Measurements from ENCODE around the gene LGALS3.
"Not testable (repeated sequence)": the region's sequence is repeated elsewhere in the genome, so short reads cannot be mapped to it uniquely, and the experiment has no call there.

Gene LGALS3

DNA sequence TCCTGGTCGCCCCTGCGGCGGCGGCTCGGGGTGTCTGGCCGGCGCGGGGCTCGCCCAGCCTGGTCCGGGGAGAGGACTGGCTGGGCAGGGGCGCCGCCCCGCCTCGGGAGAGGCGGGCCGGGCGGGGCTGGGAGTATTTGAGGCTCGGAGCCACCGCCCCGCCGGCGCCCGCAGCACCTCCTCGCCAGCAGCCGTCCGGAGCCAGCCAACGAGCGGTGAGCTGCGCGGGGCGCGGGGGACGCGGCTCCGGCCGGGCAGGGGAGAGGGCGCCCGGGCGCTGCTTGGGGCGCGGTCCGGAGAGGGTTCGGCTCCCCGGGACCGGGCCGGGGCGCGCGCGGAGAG lies at the start of gene LGALS3:
Gene LGALS3 (plus strand): TSS at position 167 of the 342 bp plus-strand sequence. CDS start 8,122 bp downstream, outside the sequence.
- DNase-seq: no peak

DNA sequence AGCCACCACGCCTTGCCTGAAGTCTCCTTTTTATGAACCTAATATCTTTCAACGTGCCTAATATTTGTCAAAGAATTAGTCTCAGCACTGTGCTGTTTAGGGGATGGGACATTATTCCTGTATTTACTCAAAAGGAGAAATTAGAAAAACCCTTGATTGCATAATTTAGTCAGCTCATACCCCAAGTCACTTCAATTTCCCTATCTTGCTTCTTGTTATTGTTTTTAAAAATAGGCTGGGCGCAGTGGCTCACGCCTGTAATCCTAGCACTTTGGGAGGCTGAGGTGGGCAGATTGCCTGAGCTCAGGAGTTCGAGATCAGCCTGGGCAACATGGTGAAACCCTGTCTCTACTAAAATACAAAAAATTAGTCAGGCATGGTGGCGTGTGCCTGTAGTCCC lies 49.1 kb upstream of the LGALS3 start:
- not testable (repeated sequence) for DNase-seq

DNA sequence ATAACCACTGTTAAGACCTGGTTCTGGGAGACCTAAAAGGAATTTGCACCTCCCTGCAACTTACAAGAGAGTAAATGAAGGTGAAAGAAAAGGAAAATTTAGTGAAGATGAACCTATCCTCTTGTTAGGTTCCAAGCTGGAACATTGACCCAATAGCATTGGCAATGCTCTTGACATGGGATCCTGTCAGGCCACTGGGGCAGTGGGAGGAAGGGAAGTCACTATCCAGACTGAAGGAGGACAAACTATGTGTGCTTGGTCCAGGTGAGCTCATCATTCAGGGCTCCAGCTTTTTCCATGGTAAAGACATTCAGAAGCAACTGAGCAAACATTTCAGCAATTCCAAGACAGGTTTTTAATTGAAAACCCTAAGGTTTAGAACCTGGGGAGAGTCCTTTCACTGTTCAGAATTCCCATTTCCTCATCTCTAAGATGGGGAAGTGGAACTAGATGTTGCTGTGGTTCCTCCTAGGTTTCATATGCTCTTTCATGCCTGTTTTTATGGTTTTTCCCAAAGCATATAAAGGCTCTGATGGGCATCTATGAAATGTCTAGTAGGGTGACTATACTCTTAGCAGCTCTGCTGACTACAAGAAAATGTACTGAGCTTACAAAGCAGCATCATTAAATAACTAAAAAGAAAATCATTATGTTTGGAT lies 44.5 kb upstream of the LGALS3 start:
- no peak for DNase-seq

DNA sequence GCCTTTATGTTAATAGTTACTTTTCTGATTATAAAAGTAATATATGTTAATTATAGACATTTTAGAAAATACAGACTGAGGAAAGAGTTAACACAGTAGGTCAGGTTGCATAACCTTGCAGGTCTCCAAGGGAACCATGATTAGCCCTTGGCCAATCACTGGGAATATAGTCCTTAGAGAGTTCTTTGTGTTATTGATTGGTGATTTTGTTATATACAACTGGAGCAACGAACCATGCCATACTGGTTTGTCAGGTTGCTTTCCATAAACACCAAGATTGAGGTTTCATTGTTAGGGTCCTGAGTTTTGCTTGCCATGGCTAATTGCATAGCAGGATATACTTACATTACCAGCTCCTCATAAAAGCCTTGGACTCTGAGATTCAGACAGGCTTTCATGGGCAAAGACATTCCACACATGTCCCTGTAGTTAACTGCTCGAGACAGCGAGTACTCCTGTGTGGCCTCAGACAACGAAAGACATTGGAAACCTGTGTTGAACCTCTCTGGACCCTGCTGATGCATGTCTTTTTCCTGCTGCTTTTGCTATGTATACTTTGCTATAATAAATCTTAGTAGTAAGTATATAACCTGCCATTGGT lies 43.9 kb upstream of the LGALS3 start:
- no peak for DNase-seq

GRCh38 chr14:55086938-55087337 lies 42.1 kb upstream of the LGALS3 start:
- no peak for DNase-seq

DNA sequence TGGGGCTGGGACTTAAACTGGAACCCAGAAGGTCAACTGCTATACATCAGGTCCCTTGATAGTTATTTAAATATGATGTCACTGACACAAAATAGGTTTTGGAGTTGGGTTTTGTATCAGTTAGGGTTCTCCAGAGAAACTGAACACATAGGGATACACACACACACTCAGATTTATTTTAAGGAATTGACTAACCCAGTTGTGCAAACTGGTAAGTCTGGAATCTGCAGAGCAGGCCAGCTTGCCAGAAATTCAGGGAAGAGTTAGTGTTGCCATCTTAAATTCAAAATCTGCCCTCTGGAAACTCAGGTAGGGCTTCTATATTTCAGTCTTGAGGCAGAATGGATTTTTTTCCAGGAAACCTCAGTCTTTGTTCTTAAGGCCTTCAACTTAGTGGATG lies 40.7 kb upstream of the LGALS3 start:
- no peak for DNase-seq

DNA sequence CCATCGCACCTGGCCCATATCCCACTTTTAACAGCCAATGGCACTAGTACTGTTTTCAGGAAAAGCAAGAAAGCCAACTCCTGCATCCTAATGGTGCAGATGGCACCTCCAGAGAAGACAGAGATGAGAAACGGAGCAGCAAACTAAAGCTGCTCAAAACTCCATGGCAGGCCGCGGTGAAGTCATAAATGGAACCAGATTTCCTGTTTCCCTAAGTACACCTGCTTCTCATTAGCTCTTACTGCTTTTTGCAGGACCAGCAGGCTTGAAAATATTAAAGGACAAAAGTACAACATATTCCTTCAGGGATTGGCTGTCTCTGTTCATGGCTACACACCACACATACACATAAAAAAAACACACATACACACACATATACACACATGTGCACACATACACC lies 36.7 kb upstream of the LGALS3 start:
- no peak for DNase-seq

- DNase-seq: no peak
These were observed 34.5 kb upstream of the LGALS3 start for GRCh38 chr14:55094292-55095157.

DNA sequence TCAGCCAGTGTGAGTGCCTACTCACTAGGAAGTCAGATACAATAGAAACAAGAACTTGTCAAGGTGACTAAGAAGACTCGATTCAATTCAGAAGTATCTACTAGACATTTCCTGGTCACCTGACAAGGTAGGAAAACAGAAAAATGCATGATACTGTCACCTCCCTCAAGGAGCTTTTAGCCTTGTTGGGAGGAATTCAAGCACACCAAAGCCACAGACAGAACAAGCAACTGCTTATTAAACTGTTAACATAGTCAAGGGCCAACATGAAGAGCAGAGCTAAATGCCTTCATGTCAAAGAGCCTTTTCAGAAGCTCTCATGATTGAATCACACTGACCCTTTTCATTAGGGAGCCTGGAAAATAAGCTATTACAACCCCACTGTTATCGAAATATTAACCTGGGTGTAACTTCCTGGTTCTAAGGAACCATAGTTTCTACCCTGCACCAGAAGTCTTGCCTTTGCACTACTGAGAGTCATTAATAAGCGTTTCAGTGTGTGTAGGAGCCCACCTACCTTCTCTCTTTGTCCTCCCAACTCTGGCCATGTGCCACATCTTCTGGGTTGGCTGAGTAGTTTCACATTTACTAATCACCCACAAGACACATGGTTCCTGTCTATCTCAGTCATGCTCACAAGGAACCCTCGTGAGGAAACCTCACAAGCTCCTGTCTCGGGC lies 31.0 kb upstream of the LGALS3 start:
- no peak for DNase-seq

GRCh38 chr14:55098561-55098898 lies 30.5 kb upstream of the LGALS3 start:
- DNase-seq: no peak

DNA sequence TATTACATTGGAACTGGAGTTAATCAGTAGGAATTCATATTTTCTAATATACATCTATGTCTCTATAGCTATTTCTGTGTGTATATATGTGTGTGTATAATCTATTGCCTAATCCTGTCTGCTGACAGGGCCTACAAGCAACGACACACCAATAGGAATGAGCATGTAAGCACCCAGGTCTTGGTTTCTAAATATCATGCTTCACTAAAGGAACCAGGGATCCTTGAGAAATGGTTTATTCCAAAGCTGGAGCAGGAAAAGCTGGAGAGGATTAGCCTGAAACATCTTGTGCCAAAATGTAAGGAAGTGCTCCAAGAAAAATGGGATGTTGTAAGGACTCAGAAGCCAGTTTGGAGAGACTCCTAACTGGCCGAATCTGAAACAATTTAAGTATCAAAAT lies 29.3 kb upstream of the LGALS3 start:
- DNase-seq: no peak

DNA sequence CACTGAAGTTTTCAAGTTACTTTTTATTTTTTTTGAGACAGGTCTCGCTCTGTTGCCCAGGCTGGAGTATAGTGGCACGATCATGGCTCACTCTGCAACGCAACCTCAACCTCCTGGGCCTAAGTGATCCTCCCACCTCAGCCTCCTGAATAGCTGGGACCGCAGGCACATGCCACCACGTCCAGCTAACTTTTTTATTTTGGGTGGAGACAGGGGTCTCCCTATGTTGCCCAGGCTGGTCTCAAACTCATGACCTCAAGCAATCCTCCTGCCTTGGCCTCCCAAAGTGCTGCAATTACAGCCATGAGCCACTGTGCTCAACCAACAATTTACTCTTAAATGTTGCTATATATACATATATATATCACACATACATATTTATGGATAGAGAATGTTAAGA lies 27.4 kb upstream of the LGALS3 start:
- no peak for DNase-seq

GRCh38 chr14:55102141-55102621 lies 26.9 kb upstream of the LGALS3 start:
- DNase-seq: no peak

GRCh38 chr14:55103005-55103640 lies 25.9 kb upstream of the LGALS3 start:
- no peak for DNase-seq

DNA sequence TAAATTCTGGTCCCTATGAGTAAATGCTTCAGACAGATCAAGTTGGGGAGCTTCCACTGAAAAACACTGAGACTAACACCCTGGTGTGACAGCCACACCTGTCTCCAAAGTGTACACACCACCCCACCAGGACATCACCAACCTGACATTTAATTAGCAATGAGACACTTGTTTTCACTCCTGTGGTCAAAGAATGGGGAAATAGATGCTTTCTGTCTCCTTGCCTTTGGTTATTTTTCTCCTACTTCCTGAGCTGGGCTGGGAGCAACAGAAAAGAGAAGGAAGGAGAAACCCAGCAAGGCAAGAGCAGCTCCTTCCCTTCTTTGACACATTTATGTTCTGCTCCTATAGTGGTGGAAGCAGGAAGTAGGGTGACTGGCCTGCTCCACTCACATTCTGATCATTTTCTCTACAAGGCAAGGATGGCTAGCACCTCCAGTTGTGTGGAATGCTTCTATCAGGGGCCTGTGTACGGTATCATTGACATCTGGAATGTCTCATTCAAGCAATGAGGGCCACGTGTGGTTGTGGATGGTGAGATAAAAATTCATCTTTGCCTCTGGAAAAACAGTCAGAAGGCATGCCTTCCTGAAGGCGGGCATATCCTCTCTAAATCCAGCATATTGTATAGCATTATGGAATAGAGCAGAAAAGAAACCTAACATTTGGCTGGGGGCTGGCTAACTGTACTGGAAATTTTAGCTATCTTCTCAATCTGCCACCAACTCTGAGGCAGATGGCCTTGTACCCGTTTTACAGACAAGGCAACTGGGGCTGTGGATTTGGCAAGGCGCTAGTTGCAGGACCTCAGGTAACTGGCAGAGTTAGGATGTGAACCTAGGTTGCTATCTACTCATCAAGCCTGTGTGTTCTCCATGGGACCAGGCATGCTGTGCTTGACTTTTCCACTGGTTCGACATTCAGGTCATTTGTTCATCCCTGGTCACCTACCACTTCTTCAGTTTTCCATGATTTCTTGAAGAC lies 24.8 kb upstream of the LGALS3 start:
- DNase-seq: no peak

DNA sequence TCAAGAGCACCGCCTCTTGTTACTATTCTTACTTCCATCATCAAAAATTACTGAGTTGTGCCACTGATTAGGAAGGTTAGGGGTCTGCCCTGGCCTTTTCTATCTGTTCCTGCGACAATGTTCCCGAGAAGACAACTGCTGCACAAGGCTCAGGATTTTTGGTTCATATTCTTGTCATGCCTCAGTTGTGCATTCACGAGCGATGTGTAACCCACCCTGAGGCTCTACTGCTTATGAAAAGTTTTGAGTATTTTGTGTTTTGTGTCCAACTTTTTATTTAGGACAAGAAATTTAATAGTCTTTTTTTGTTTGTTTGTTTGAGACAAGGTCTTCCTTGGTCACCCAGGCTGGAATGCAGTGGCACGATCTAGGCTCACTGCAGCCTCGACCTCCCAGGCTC lies 23.1 kb upstream of the LGALS3 start:
- no peak for DNase-seq

GRCh38 chr14:55107766-55108554 lies 21.1 kb upstream of the LGALS3 start:
- no peak for DNase-seq

GRCh38 chr14:55109836-55110235 lies 19.2 kb upstream of the LGALS3 start:
- no peak for DNase-seq

DNA sequence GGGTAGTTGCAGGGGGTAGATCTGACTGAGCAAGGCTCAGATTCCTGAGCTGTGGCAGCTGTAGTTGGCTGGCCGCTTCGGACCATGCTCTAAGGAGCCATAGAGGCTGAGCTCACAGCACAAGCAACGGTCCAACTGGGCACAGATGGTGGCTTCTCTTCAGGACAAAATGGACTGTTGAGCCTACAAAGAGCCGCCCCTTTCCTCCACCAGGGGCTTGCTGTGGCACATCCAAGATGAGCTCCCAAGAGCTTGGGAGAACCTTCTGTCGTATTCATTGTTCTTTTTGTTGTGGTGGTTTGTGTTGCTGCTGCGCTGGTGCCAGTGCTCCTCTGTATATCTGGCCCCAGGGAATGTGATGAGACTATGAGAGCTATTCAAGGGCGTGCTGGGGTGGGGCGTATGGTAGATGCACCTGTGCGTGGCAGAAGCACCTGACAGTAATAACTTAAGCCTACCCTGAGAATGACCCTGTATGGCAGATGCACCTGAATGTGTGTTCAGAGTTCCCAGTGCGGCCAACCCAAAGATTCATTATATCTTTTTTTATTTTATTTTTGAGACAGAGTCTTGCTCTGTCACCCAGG lies 17.8 kb upstream of the LGALS3 start:
- no peak for DNase-seq

- no peak for DNase-seq
These were observed 14.3 kb upstream of the LGALS3 start for GRCh38 chr14:55114720-55115119.
